Tibial artery (tissue), 4 donors: Measurements from ENCODE around the gene IPO8.

ENCODE experiments used
- DNase-seq, 2 donors: peaks; one replicate each; pipeline ENCODE4 v3.0.0-alpha.2; 2019
- H3K27ac ChIP-seq, 2 donors: fragments of 200-600 bp; sonication (generic) in 1 of 2; 1 replicate in 1 of 2; 2 replicates in 1 of 2; pipeline ENCODE4 v1.5.1; 2018 to 2019; ENCODE audit warnings: mild to moderate bottlenecking in 1 of 2
- H3K27me3 ChIP-seq, 2 donors: fragments of 200-600 bp; sonication (generic) in 1 of 2; one replicate each; pipeline versions ENCODE4 v1.5.1 to v1.6.0; 2016 to 2019
- H3K36me3 ChIP-seq, 3 donors: fragments of 200-600 bp; sonication (generic) in 2 of 3; one replicate each; pipeline ENCODE4 v1.5.1; 2016 to 2019; ENCODE audit warnings: mild to moderate bottlenecking in 2 of 3
- H3K4me1 ChIP-seq, 4 donors: fragments of 200-600 bp; sonication (generic) in 2 of 4; 1 replicate in 3 of 4; 2 replicates in 1 of 4; pipeline ENCODE4 v1.5.1; 2016 to 2019
- H3K4me3 ChIP-seq, 2 donors: fragments of 200-600 bp; sonication (generic) in 1 of 2; 1 replicate in 1 of 2; 2 replicates in 1 of 2; pipeline ENCODE4 v1.5.1; 2018 to 2019; ENCODE audit warnings: mild to moderate bottlenecking in 2 of 2
- H3K9me3 ChIP-seq, 3 donors: fragments of 200-600 bp; sonication (generic) in 1 of 3; one replicate each; pipeline ENCODE4 v1.5.1; 2016 to 2019
- CTCF ChIP-seq, 2 experiments: fragments of 200-600 bp in 1 of 2; fragments of 450-650 bp in 1 of 2; IDR thresholded peaks; one replicate each; pipeline ENCODE4 v1.5.1; 2017 to 2019; ENCODE audit warnings: antibody characterized with exemption in 2 of 2, mild to moderate bottlenecking in 1 of 2, moderate library complexity in 1 of 2
- intact Hi-C: fragments of 100-400 bp; cut with DNase I; formaldehyde crosslinking; loops from one replicate; pipeline ENCODE4 v1.15.0; 2023; ENCODE audit warnings: low total_unique reads

Gene IPO8

GRCh38 chr12:30631740-30632139 lies 63.9 kb downstream of the IPO8 start:
- Histone ChIP-seq H3K4me1 (no peaks in the 10 kb centered on the region), H3K36me3 (peaks cover 53 to 68% (median 58%) of the 10 kb centered on the region in 3 donors)

DNA sequence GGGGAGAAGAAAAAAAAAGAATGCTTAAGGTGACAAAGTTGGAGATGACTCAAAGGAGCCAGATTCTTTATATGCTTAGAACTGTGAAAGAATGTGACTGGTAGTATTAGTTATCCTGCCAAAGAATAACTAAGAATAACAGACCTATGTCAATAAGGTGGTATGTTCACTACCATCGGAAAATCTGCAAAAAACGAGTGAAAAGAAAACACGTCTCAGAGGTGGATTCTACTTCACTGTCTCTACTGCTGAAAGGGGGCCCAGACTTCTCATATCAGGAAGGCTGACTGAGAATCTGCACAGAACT lies 64.7 kb downstream of the IPO8 start:
- no peak for TF ChIP-seq CTCF (IDR thresholded peaks at IDR 0.05)
- no peaks in the 10 kb centered on the region for H3K4me1 ChIP-seq
- no peak overlapping the region for H3K4me3 ChIP-seq
- no peak overlapping the region for H3K27ac ChIP-seq
- intact Hi-C loops = no loop called here
- peaks cover 53 to 61% (median 57%) of the 10 kb centered on the region in 3 donors for H3K36me3 ChIP-seq
- no peak for DNase-seq
- no peaks in the 10 kb centered on the region for H3K27me3 ChIP-seq
- H3K9me3 ChIP-seq = no peaks in the 10 kb centered on the region

More at GRCh38 chr12:30631740-30632139, 63.9 kb downstream of the IPO8 start:
- Histone ChIP-seq H3K4me3 (no peak overlapping the region), H3K27me3 (no peaks in the 10 kb centered on the region), H3K27ac (no peak overlapping the region), H3K9me3 (no peaks in the 10 kb centered on the region)
- no peak for DNase-seq
- intact Hi-C loops = no loop called here
- no peak for TF ChIP-seq CTCF (IDR thresholded peaks at IDR 0.05)

GRCh38 chr12:30630076-30630978 lies 65.3 kb downstream of the IPO8 start:
- Histone ChIP-seq H3K27me3 (no peaks in the 10 kb centered on the region), H3K4me3 (no peak overlapping the region), H3K27ac (no peak overlapping the region), H3K36me3 (peaks cover 53 to 61% (median 57%) of the 10 kb centered on the region in 3 donors), H3K9me3 (no peaks in the 10 kb centered on the region), H3K4me1 (no peaks in the 10 kb centered on the region)
- TF ChIP-seq CTCF (IDR thresholded peaks at IDR 0.05) = no peak
- intact Hi-C loops = no loop called here
- no peak for DNase-seq

DNA sequence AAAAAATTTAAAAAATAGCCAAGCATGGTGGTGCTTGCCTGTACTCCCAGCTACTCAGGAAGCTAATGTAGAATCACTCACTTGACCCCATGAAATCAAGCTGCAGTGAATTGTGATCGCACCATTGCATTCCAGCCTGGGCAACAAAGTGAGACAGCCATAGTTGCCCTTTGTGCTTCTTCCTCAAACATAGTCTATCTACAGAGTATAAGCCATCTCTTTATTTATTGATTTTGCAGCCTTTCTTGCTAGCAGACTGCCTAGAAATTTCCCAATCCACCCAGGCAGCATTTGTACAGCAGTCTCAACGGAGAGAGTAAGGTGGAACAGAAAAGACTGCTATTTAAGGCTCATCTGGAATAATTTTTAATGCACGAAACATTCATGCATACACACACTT lies 68.8 kb downstream of the IPO8 start:
- H3K27me3 ChIP-seq = no peaks in the 10 kb centered on the region
- intact Hi-C loops = no loop called here
- no peaks in the 10 kb centered on the region for H3K9me3 ChIP-seq
- H3K4me3 ChIP-seq = no peak overlapping the region
- DNase-seq = no peak
- no peak overlapping the region for H3K27ac ChIP-seq
- peaks cover 31 to 43% (median 34%) of the 10 kb centered on the region in 3 donors for H3K36me3 ChIP-seq
- TF ChIP-seq CTCF (IDR thresholded peaks at IDR 0.05) = no peak
- no peaks in the 10 kb centered on the region for H3K4me1 ChIP-seq

DNA sequence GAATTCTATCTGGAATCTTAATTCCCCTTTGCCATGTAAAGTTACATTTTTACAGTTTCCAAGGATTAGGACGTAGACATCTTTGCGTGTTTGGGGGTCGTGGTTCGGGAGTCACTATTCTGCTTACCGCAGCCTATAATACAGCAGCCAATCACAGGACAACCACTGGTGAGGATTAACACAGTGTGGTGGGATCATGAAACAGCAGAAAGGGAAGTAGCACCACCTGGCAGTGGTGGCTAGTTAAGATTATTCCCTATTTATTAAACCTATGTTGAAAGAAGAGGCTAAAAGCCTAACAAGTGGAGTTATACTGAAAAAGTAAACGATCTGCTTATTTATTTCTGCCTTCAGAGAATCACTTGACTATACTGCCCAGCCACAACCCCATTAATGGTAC lies 71.7 kb downstream of the IPO8 start:
- no peak for DNase-seq
- no peak for TF ChIP-seq CTCF (IDR thresholded peaks at IDR 0.05)

More for the DNA sequence above, 71.7 kb downstream of the IPO8 start:
- intact Hi-C loops = no loop called here
- no peak overlapping the region for H3K4me3 ChIP-seq
- no peaks in the 10 kb centered on the region for H3K4me1 ChIP-seq
- no peak overlapping the region for H3K27ac ChIP-seq
- H3K27me3 ChIP-seq = no peaks in the 10 kb centered on the region
- no peaks in the 10 kb centered on the region for H3K9me3 ChIP-seq
- peaks cover 9 to 15% (median 12%) of the 10 kb centered on the region in 3 donors for H3K36me3 ChIP-seq
